Activated CD4-positive, alpha-beta T cell treated with anti-CD3 and anti-CD28 coated beads, Interleukin-2, amount 50 U/mL, for 48 hours (primary cell): ENCODE results near the gene SLC9C2.
"Not testable (repeated sequence)": the region's sequence is repeated elsewhere in the genome, so short reads cannot be mapped to it uniquely, and the experiment has no call there.

Experiments
- DNase-seq, 2 experiments: peaks; one replicate each; pipeline ENCODE4 v3.0.0-alpha.2; 2020

Gene SLC9C2

DNA sequence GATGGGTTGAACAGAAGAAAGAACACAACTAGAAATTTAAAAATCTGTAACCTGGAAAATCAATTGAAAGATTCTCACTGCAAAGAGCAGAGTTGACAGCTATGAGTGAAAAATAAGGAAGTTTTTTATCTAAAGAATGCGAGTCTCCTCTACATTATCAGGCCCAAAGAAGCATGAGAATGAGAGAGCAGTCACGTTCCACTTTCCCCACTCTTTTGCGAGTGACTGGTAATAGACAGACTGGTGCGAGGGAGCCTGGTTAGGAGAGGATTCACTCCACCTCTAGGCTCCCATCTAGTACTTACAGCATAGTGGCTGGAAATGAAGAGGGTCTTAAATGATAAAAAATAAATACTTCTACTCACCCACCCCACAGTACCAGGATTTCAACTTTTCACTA, 73.8 kb downstream of the SLC9C2 start:
- DNase-seq = no peak

- no peak for DNase-seq
Measured at GRCh38 chr1:173527151-173527826, 75.6 kb downstream of the SLC9C2 start.

- no peak for DNase-seq
Measured at GRCh38 chr1:173525926-173526325, 76.9 kb downstream of the SLC9C2 start.

DNA sequence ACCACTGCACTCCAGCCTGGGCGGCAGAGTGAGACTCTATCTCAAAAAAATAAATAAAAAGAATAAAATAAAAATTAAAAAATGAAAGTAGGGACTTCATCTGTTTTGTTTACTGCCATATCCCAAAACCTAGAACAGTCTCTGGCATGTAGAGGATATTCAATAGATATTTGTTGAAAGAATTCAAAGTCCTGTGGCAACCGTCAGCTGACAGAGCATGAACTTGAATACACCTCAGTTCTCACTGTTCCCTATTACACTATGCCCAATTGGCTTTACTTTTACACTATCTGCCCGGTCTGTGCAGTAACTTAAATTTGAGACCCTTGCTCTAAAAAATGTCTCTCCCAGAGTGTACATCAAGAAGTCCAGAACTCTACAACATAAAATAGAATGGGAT, 79.5 kb downstream of the SLC9C2 start:
- no peak for DNase-seq

DNA sequence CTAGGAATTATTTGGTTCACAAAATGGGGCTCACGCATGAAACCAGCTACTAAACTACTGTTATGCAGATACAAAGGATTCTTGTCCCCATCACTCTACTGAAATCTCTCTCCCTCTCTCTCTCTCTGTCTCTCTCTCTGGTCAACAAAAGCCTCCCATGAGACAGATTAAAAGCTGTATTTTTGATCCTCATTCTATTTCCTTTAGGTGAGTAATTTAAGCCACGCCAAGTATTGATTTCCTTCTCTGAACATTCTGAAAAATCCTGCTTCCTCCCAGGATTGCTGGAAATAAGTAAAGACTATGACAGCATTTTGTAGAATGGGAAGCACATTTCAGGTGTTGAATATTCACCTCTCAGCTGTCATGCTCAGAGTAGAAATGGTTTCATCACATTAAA, 82.1 kb downstream of the SLC9C2 start:
- DNase-seq = no peak

DNA sequence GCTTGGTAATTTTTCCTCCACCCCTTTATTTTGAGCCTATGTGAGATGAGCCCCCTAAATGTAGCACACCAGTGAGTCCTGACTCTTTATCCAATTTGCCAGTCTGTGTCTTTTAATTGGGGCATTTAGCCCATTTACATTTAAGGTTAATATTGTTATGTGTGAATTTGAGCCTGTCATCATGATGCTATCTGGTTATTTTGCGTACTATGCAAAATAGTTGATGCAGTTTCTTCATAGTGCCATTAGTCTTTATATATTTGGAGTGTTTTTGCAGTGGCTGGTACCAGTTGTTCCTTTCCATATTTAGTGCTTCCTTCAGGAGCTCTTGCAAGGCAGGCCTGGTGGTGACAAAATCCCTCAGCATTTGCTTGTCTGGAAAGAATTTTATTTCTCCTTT, 88.4 kb downstream of the SLC9C2 start:
- not testable (repeated sequence) for DNase-seq

GRCh38 chr1:173509797-173510196, 93.1 kb downstream of the SLC9C2 start:
- DNase-seq = no peak

DNA sequence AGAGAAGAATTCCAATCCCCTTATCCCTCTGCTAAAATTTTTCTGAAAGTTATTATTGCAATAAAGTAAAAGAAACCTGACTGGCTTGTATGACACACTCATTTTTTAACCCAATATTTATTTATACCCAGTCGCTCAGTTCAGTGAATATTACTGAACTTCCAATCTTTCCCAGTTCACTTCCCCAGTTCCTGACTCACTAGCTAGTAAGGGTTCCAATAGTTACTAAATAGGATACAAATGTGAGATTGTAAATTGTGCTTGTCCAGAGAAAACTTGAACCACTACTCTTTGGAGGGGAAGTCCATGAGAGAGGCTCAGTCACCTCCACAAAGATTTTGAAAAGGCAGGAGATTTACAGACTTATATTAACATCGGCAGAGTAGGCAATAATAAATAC, 94.3 kb downstream of the SLC9C2 start:
- no peak for DNase-seq

- DNase-seq = no peak
Measured at GRCh38 chr1:173507847-173508209, 95.0 kb downstream of the SLC9C2 start.

- DNase-seq = no peak
Measured at GRCh38 chr1:173507205-173507846, 95.5 kb downstream of the SLC9C2 start.

GRCh38 chr1:173506437-173506836, 96.4 kb downstream of the SLC9C2 start:
- peak in 1 of 2 experiments; percentile 6 for DNase-seq

GRCh38 chr1:173505391-173505790, 97.5 kb downstream of the SLC9C2 start:
- no peak for DNase-seq

- no peak for DNase-seq
Measured at GRCh38 chr1:173504268-173504667, 98.6 kb downstream of the SLC9C2 start.

DNA sequence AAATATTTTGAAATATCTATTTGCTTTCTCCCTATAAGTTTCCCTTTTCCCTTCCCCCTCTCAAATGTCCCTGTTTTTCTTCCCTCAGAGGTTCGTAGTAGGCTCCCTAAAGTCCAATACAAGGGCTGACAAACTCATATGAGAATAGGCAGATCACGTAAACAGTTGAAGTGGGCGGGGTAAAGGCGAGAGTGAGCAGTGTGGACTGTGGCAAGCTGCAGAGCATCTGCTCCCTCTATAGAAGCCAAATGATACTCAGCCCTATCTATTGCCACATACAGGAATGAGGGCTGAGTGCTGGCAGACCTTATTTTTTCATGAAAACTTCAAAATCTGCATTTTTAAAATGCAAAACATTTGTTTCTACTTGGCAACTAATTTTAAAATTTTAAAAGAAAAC, 99.5 kb downstream of the SLC9C2 start:
- no peak for DNase-seq

GRCh38 chr1:173502104-173502503, 100.8 kb downstream of the SLC9C2 start:
- DNase-seq = no peak

- no peak for DNase-seq
Measured at GRCh38 chr1:173499729-173500128, 103.1 kb downstream of the SLC9C2 start.

GRCh38 chr1:173496757-173497320, 106.0 kb downstream of the SLC9C2 start:
- DNase-seq = no peak

DNA sequence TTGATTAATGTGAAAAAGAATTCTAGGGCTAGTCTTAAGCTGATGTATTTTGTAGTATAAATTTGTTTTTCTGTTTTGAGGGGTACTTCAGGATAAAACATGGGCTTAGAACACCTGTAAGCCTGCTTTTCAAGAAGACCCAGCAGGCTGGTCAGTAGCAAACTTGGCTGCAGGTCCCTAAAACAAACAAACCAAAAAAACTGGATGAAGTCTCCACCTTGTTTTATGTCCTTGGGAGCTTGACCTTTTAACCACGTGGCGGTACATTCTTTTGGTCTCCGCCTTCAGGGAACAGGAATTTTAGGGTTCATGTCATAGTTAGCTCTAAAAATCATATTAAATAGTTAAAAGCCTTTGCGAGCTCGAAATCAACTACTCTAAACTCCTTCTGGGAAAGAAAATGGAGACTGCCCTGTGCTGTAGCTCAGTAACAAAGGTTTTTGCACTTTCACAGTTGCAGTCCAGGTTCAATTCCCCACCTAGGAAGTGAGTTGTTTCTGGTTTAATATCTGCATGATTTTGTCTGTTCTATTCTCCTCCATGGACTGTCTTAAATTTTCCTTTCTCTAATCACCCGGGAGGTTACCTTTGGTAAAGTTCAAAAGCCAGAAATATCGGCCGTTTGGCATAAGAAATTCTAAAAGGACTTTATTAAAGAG, 107.1 kb downstream of the SLC9C2 start:
- no peak for DNase-seq

- not testable (repeated sequence) for DNase-seq
Measured at GRCh38 chr1:173493125-173493524, 109.7 kb downstream of the SLC9C2 start.

GRCh38 chr1:173491508-173491907, 111.4 kb downstream of the SLC9C2 start:
- no peak for DNase-seq

- no peak for DNase-seq
Measured at GRCh38 chr1:173489929-173490328, 112.9 kb downstream of the SLC9C2 start.

- no peak for DNase-seq
Measured at GRCh38 chr1:173489149-173489600, 113.7 kb downstream of the SLC9C2 start.

DNA sequence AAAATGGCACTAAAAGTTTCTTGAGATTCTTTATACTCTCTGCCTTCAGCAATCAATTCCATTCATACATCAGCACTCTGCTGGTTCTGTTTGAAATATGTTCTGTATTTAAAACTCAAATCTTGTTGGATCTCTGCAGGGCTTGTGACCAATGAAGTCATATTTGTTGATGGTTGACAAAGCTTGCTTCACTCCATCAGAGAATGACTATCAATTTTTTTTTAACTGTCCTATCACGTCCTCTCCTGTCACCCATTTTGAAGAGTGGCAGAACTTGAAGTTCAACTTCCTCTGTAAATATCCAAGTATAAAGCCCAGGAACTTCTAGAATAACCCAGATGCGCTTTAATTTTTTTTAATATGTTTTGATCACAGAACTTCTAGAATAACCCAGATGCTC, 114.9 kb downstream of the SLC9C2 start:
- DNase-seq = no peak

DNA sequence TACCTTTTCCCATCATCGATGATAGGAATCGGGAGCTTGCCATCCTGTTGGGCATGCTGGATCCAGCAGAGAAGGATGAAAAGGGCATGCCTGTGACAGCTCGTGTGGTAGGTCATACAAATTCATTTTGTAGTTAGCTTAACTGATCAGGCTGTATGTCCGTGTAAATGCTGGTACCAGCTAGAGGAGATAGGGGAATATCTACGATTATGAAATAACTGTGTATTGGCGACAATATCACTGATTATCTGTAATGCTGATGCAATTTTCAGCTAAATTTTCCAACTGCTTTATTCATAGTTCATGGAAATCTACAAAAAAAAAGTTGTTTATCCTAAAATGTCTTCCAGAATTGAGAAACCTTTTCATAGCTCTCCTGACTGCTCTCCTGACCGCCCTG, 117.5 kb downstream of the SLC9C2 start:
- no peak for DNase-seq
